ENCODE results near the gene KIAA1755.

GRCh38 chr20:38207621-38208020 is 52.9 kb downstream of the KIAA1755 start:
- no peak for TF ChIP-seq CTCF (IDR thresholded peaks at IDR 0.05 in 8 of 11, conservative IDR thresholded peaks at IDR 0.05 in 3 of 11)
- TF ChIP-seq POLR2A (IDR thresholded peaks at IDR 0.05), result no peak
- no peak for TF ChIP-seq POLR2AphosphoS5 (IDR thresholded peaks at IDR 0.05)

Data from spleen (tissue), 7 donors.